DND-41 (cell line): Measurements from ENCODE around the gene DVL2.

ENCODE experiments used
- ATAC-seq: fragments of 200-7000 bp; cut with Tn5 transposase; 3 replicates; pipeline ENCODE4 v1.9.1; 2021; ENCODE audit warnings: low read depth; ENCODE audit not compliant: insufficient read depth
- DNase-seq: peaks from one replicate; pipeline ENCODE4 v3.0.0-alpha.2; 2020
- H2AFZ ChIP-seq: 2 replicates; pipeline ENCODE4 v1.6.0; 2012; ENCODE audit warnings: low read depth, low read length
- H3K27ac ChIP-seq: 2 replicates; pipeline ENCODE4 v1.5.1; 2012; ENCODE audit warnings: low read length, inconsistent platforms
- H3K27me3 ChIP-seq: fragments of 200-600 bp; sonication (generic); 2 replicates; pipeline ENCODE4 v1.6.0; 2012; ENCODE audit warnings: low read length, mild to moderate bottlenecking, inconsistent platforms; ENCODE audit not compliant: insufficient read depth, poor library complexity
- H3K36me3 ChIP-seq: 2 replicates; pipeline ENCODE4 v1.5.1; 2012; ENCODE audit warnings: low read length, inconsistent platforms; ENCODE audit not compliant: insufficient read depth
- H3K4me1 ChIP-seq: 2 replicates; pipeline ENCODE4 v1.5.1; 2012; ENCODE audit warnings: mild to moderate bottlenecking, low read length; ENCODE audit not compliant: insufficient read depth
- H3K4me2 ChIP-seq: 2 replicates; pipeline ENCODE4 v1.6.0; 2012; ENCODE audit warnings: mild to moderate bottlenecking, moderate library complexity, low read length, inconsistent platforms; ENCODE audit not compliant: insufficient read depth
- H3K4me3 ChIP-seq, 2 experiments: fragments of 200-600 bp in 1 of 2; shearing (Covaris generic) in 1 of 2; 2 replicates each; pipeline ENCODE4 v1.5.1; 2012 to 2016; ENCODE audit warnings: inconsistent platforms in 2 of 2, low read length in 2 of 2, mild to moderate bottlenecking in 2 of 2, low read depth in 1 of 2, moderate library complexity in 1 of 2
- H3K79me2 ChIP-seq: 2 replicates; pipeline ENCODE4 v1.6.0; 2012; ENCODE audit warnings: low read length, inconsistent platforms; ENCODE audit not compliant: insufficient read depth
- H3K9ac ChIP-seq: 2 replicates; pipeline ENCODE4 v1.6.0; 2012; ENCODE audit warnings: low read depth, mild to moderate bottlenecking, inconsistent platforms, low read length, moderate library complexity
- H3K9me3 ChIP-seq: 2 replicates; pipeline ENCODE4 v1.5.1; 2012; ENCODE audit warnings: low read length, moderate library complexity, mild to moderate bottlenecking, inconsistent platforms; ENCODE audit not compliant: insufficient read depth, severe bottlenecking
- H4K20me1 ChIP-seq: 2 replicates; pipeline ENCODE4 v1.6.0; 2012; ENCODE audit warnings: low read length; ENCODE audit not compliant: insufficient read depth
- CTCF ChIP-seq: IDR thresholded peaks from 2 replicates; pipeline ENCODE4 v1.5.1; 2012; ENCODE audit warnings: borderline replicate concordance, low read length, moderate library complexity, mild to moderate bottlenecking; ENCODE audit not compliant: poor library complexity, severe bottlenecking; ENCODE audit errors: extremely low read depth
- EZH2 ChIP-seq: IDR thresholded peaks from 3 replicates; pipeline ENCODE4 v1.6.1; 2012; ENCODE audit warnings: borderline replicate concordance, low read depth, mild to moderate bottlenecking, moderate library complexity, low read length, inconsistent platforms; ENCODE audit not compliant: severe bottlenecking

The DVL2 gene

DNA sequence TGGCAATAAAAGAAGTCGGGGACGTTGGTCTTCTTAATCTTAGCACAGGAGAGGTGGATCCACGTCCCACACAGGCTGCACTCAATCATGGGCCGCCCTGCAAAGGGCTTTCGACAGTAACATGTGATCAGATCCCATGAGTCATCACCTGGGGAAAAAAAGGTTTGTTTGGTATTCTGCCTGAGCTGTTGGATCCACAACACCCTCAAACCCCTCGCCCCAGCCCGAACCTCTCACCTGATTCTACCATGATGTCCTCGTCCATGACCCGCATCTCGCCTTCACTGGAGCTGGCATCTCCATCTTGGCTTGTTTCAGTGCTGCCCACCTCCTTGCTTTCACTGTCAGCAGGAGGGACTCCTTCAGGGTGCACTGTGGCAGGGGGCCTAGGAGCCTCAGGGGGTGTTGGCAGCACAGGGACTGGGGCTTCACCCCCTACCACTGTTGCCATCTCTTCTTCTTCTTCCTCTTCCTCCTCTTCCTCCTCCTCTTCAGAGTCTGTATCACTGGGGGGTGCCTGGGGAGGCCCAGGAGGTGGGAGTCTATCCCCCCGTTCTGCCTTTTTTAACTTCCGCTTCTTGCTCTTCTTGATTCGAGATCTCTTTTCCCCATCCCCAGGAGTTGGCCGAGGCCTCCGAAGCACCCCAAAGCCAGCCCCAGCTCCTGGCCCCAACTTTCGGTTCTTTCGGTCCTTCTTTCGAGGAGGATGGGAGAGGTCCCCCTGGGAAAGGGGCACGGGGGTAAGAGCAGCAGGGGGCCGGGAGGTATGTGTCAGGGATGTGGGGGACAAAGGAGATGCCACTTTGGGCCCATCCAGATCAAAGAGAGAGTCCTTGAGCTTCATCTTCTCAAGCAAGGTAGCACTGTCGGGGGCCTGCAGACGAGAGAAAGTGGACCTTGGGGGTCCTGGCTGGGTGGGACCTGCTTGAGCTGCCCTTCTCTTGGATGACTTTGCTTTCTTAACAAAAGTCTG is 1.7 kb upstream of the DVL2 start:
- 0 out of 4 replicates have a peak overlapping the region, but pooled peaks of 1 of the 2 experiments have one; percentile 83 for H3K4me3 ChIP-seq
- no peaks in the 10 kb centered on the region for H3K9me3 ChIP-seq
- H2AFZ ChIP-seq, result no peak overlapping the region
- peaks cover 48% of the 10 kb centered on the region for H3K36me3 ChIP-seq
- peaks cover 88% of the 10 kb centered on the region for H3K79me2 ChIP-seq
- no peaks in the 10 kb centered on the region for H3K27me3 ChIP-seq
- H4K20me1 ChIP-seq, result peaks cover 40% of the 10 kb centered on the region
- ATAC-seq (no peak), DNase-seq (no peak)
- peak overlapping the region; percentile 99 for H3K4me2 ChIP-seq
- H3K27ac ChIP-seq, result peak overlapping the region; percentile 97
- H3K4me1 ChIP-seq, result peaks cover 69% of the 10 kb centered on the region
- H3K9ac ChIP-seq, result peak overlapping the region; percentile 90; the same call in 1 of the 2 replicates
- no peak for TF ChIP-seq EZH2
- no peak for TF ChIP-seq CTCF

GRCh38 chr17:7233701-7234082 is 625 bp downstream of the DVL2 start:
- Histone ChIP-seq H3K27me3 (no peaks in the 10 kb centered on the region), H3K36me3 (peaks cover 61% of the 10 kb centered on the region), H3K4me2 (peak overlapping the region; percentile 99), H3K9ac (peak overlapping the region; percentile 90), H2AFZ (peak overlapping the region; percentile 75), H3K9me3 (no peaks in the 10 kb centered on the region), H4K20me1 (peaks cover 57% of the 10 kb centered on the region), H3K4me1 (peaks cover 61% of the 10 kb centered on the region), H3K27ac (peak overlapping the region; percentile 97), H3K79me2 (peaks cover 97% of the 10 kb centered on the region), H3K4me3 (peak overlapping the region; percentile 83 to 93)
- TF ChIP-seq CTCF, result no peak
- TF ChIP-seq EZH2, result no peak
- no peak for DNase-seq
- ATAC-seq, result peak; percentile 11

- peak overlapping the region; percentile 90; the same call in 1 of the 2 replicates for H3K9ac ChIP-seq
- H3K4me2 ChIP-seq, result peak overlapping the region; percentile 99
- TF ChIP-seq CTCF (no peak), EZH2 (no peak)
- peaks cover 82% of the 10 kb centered on the region for H3K79me2 ChIP-seq
- DNase-seq, result no peak
- no peak for ATAC-seq
- H3K4me1 ChIP-seq, result peaks cover 55% of the 10 kb centered on the region
- no peaks in the 10 kb centered on the region for H3K27me3 ChIP-seq
- no peaks in the 10 kb centered on the region for H3K9me3 ChIP-seq
- H3K4me3 ChIP-seq, result peak overlapping the region in 1 of 2 experiments; percentile 83; a peak in 2 of 4 replicates
- peaks cover 74% of the 10 kb centered on the region for H3K36me3 ChIP-seq
- H3K27ac ChIP-seq, result peak overlapping the region; percentile 17
- no peak overlapping the region for H2AFZ ChIP-seq
- peaks cover 56% of the 10 kb centered on the region for H4K20me1 ChIP-seq
These were observed 2.2 kb downstream of the DVL2 start for GRCh38 chr17:7232114-7232513.
